GM19324 (cell line): Measurements from ENCODE around the gene USP32.
"Not testable (repeated sequence)": the region's sequence is repeated elsewhere in the genome, so short reads cannot be mapped to it uniquely, and the experiment has no call there.

Experiments used
- ATAC-seq: cut with Tn5 transposase; IDR thresholded peaks from one replicate; pipeline ENCODE4 v1.9.1; 2021; ENCODE audit warnings: mild to moderate bottlenecking, moderate library complexity; ENCODE audit not compliant: unreplicated experiment, low FRiP score

Gene USP32

GRCh38 chr17:60392042-60392844, at the start of gene USP32:
TSS of gene USP32 (minus strand) at chr17:60392133. CDS start at chr17:60391939, 194 bp downstream.
- ATAC-seq, result peak; percentile 94

- no peak for ATAC-seq
Observed at GRCh38 chr17:60439501-60439900, 47.6 kb upstream of the USP32 start.

GRCh38 chr17:60436676-60437075, 44.7 kb upstream of the USP32 start:
- no peak for ATAC-seq

- ATAC-seq, result no peak
Observed at GRCh38 chr17:60435244-60436167, 43.6 kb upstream of the USP32 start.

GRCh38 chr17:60433021-60433997, 41.4 kb upstream of the USP32 start:
- not testable (repeated sequence) for ATAC-seq

- ATAC-seq, result not testable (repeated sequence)
Observed at GRCh38 chr17:60430561-60430960, 38.6 kb upstream of the USP32 start.

- not testable (repeated sequence) for ATAC-seq
Observed at GRCh38 chr17:60428491-60428890, 36.6 kb upstream of the USP32 start.

- ATAC-seq, result no peak
Observed at GRCh38 chr17:60426596-60426995, 34.7 kb upstream of the USP32 start.

- no peak for ATAC-seq
Observed at GRCh38 chr17:60425626-60426025, 33.7 kb upstream of the USP32 start.

GRCh38 chr17:60423865-60424264, 31.9 kb upstream of the USP32 start:
- no peak for ATAC-seq

- no peak for ATAC-seq
Observed at GRCh38 chr17:60422162-60422665, 30.3 kb upstream of the USP32 start, which contains the start of gene CHCT1. TSS of gene CHCT1 (plus strand) at chr17:60422489. CDS start at chr17:60422593, 104 bp downstream.

- ATAC-seq, result peak; percentile 87
Observed at GRCh38 chr17:60421273-60422161, 29.6 kb upstream of the USP32 start.

GRCh38 chr17:60419875-60420274, 27.9 kb upstream of the USP32 start:
- ATAC-seq, result not testable (repeated sequence)

- ATAC-seq, result not testable (repeated sequence)
Observed at GRCh38 chr17:60419003-60419402, 27.1 kb upstream of the USP32 start.

GRCh38 chr17:60416368-60416925, 24.5 kb upstream of the USP32 start:
- no peak for ATAC-seq

- ATAC-seq, result no peak
Observed at GRCh38 chr17:60415146-60415545, 23.2 kb upstream of the USP32 start.

- no peak for ATAC-seq
Observed at GRCh38 chr17:60412701-60413100, 20.8 kb upstream of the USP32 start.

- ATAC-seq, result no peak
Observed at GRCh38 chr17:60410001-60410400, 18.1 kb upstream of the USP32 start.
